Spleen (tissue), 11 donors: ENCODE results near the gene ADORA2B. TPM values are rescaled to one million over a fixed set of nuclear protein-coding genes. Genes with fewer than 3 reads are reported as not detected.

Experiments
- DNase-seq: peaks from one replicate; pipeline ENCODE4 v3.0.0-alpha.2; 2020
- H3K27ac ChIP-seq, 8 donors: fragments of 200-600 bp; sonication (generic) in 7 of 8; 1 replicate in 4 of 8; 2 replicates in 4 of 8; pipeline versions ENCODE4 v1.5.0 to v1.8.0; 2016 to 2021; ENCODE audit warnings: inconsistent platforms in 4 of 8, mild to moderate bottlenecking in 4 of 8, moderate library complexity in 1 of 8
- H3K27me3 ChIP-seq, 7 donors: fragments of 200-600 bp; sonication (generic) in 6 of 7; replicated peaks in 1 of 7; 1 replicate in 4 of 7; 2 replicates in 3 of 7; pipeline versions ENCODE4 v1.5.0 to v1.8.0; 2016 to 2021; ENCODE audit warnings: inconsistent platforms in 3 of 7, mild to moderate bottlenecking in 1 of 7
- H3K36me3 ChIP-seq, 6 donors: fragments of 200-600 bp; sonication (generic) in 5 of 6; 1 replicate in 4 of 6; 2 replicates in 2 of 6; pipeline versions ENCODE4 v1.5.0 to v1.8.0; 2016 to 2021; ENCODE audit warnings: inconsistent platforms in 2 of 6
- H3K4me1 ChIP-seq, 6 donors: fragments of 200-600 bp; sonication (generic) in 5 of 6; 1 replicate in 3 of 6; 2 replicates in 3 of 6; pipeline versions ENCODE4 v1.5.0 to v1.8.0; 2016 to 2021; ENCODE audit warnings: inconsistent platforms in 3 of 6
- H3K4me3 ChIP-seq, 8 donors: fragments of 200-600 bp; sonication (generic) in 7 of 8; 1 replicate in 4 of 8; 2 replicates in 4 of 8; pipeline versions ENCODE4 v1.5.0 to v1.8.0; 2016 to 2021; ENCODE audit warnings: inconsistent platforms in 4 of 8, mild to moderate bottlenecking in 4 of 8, moderate library complexity in 2 of 8
- H3K9me3 ChIP-seq, 8 donors: fragments of 200-600 bp; sonication (generic) in 7 of 8; 1 replicate in 4 of 8; 2 replicates in 4 of 8; pipeline versions ENCODE4 v1.5.0 to v1.8.0; 2016 to 2021; ENCODE audit warnings: inconsistent platforms in 4 of 8
- CTCF ChIP-seq, 11 experiments: fragments of 200-600 bp in 7 of 11; fragments of 450-650 bp in 4 of 11; sonication (generic) in 4 of 11; IDR thresholded peaks in 8 of 11; conservative IDR thresholded peaks in 3 of 11; 1 replicate in 7 of 11; 2 replicates in 4 of 11; pipeline versions ENCODE4 v1.4.0 to v1.8.0; 2016 to 2021; ENCODE audit warnings: antibody characterized with exemption in 11 of 11, inconsistent platforms in 4 of 11, mild to moderate bottlenecking in 1 of 11
- POLR2A ChIP-seq, 3 donors: fragments of 450-650 bp; IDR thresholded peaks; one replicate each; pipeline ENCODE4 v1.5.1; 2017; ENCODE audit warnings: antibody characterized with exemption in 3 of 3, mild to moderate bottlenecking in 1 of 3
- POLR2AphosphoS5 ChIP-seq, 3 donors: sonication (generic); formaldehyde crosslinking; IDR thresholded peaks; one replicate each; pipeline ENCODE4 v1.5.1; 2017; ENCODE audit warnings: antibody characterized with exemption in 3 of 3
- WGBS, 5 donors: extraction: QIAGEN DNeasy Blood & Tissue Kit in 3 of 5; methylation state at CpG; one replicate each; pipeline versions ENCODE4 v1.1.5 to v1.1.7; 2013 to 2018; 5-methylcytosine and 5-hydroxymethylcytosine counted together
- intact Hi-C: fragments of 100-400 bp; cut with DNase I; formaldehyde crosslinking; loops from one replicate; pipeline ENCODE4 v1.15.0; 2023; ENCODE audit warnings: low total_unique reads
- polyA plus RNA-seq, 3 donors: library from polyadenylated mRNA; stranded (reverse); fragments of 200-250 nt; gene quantifications; one replicate each; pipeline ENCODE4 v1.2.1, GENCODE V29; 2013
- total RNA-seq, 7 donors: library from RNA; depleted of rRNA in 3 of 7; stranded (reverse); fragments of >200 nt in 3 of 7; fragmentation: NEBNext Ultra II Directional in 4 of 7; extraction: Animal tissue kit (Norgen Biotek cat#: 25700) in 4 of 7; gene quantifications; one replicate each; pipeline versions ENCODE4 v1.1.0 to v1.2.1, GENCODE V29; 2016 to 2021
- donor health status: healthy with polysubstance abuse.
- donor health status: DM: no; HTN: no; CAD: no; lungs with moderate emphysema.
- donor health status: DM: no; HTN: no; CAD: no.
- donor health status: Bipolar disorder and iron deficiency.
- donor health status: healthy.
- donor health status: DM: no; HTN: no; CAD: no.
- donor health status: DM: yes; HTN: yes; CAD: no.

ADORA2B gene
- total and polyA plus RNA-seq, 10 donors = 0.13 to 2.7 (median 0.77) TPM; not detected in 2

GRCh38 chr17:15914400-15915170, 30.3 kb upstream of the ADORA2B start:
- no peak for TF ChIP-seq POLR2AphosphoS5 (IDR thresholded peaks at IDR 0.05)
- no peak for TF ChIP-seq CTCF (IDR thresholded peaks at IDR 0.05 in 8 of 11, conservative IDR thresholded peaks at IDR 0.05 in 3 of 11)
- TF ChIP-seq POLR2A (IDR thresholded peaks at IDR 0.05) = no peak
- H3K4me1 ChIP-seq = peaks cover 0 to 10% (median 2%) of the 10 kb centered on the region in 6 donors
- no peak for DNase-seq
- peaks cover 2 to 38% (median 14%) of the 10 kb centered on the region in 7 donors for H3K27me3 ChIP-seq
- no peaks in the 10 kb centered on the region for H3K36me3 ChIP-seq
- intact Hi-C loops = no loop called here
- WGBS, 5 donors = 68 to 94% (median 81%) methylated on average over 6 of the region's 6 CpGs
- no peak overlapping the region for H3K4me3 ChIP-seq
- no peaks in the 10 kb centered on the region for H3K9me3 ChIP-seq
- H3K27ac ChIP-seq = peak overlapping the region in 2 of 8 donors; percentile 17 to 43

GRCh38 chr17:15915961-15916360, 29.0 kb upstream of the ADORA2B start:
- Histone ChIP-seq H3K4me1 (peaks cover 0 to 10% (median 2%) of the 10 kb centered on the region in 6 donors), H3K9me3 (no peaks in the 10 kb centered on the region), H3K36me3 (no peaks in the 10 kb centered on the region), H3K27me3 (peaks cover 2 to 39% (median 14%) of the 10 kb centered on the region in 7 donors), H3K27ac (no peak overlapping the region), H3K4me3 (no peak overlapping the region)
- TF ChIP-seq CTCF (IDR thresholded peaks at IDR 0.05 in 8 of 11, conservative IDR thresholded peaks at IDR 0.05 in 3 of 11) (no peak), POLR2A (IDR thresholded peaks at IDR 0.05) (no peak), POLR2AphosphoS5 (IDR thresholded peaks at IDR 0.05) (no peak)
- WGBS, 5 donors = 92 to 96% (median 95%) methylated on average over 6 of the region's 6 CpGs
- DNase-seq = no peak
- intact Hi-C loops = no loop called here

- Histone ChIP-seq H3K4me3 (peak overlapping the region in 1 of 8 donors; percentile 30), H3K4me1 (peaks cover 0 to 10% (median 2%) of the 10 kb centered on the region in 6 donors), H3K27ac (no peak overlapping the region), H3K9me3 (peaks cover 0 to 8% (median 5%) of the 10 kb centered on the region in 8 donors), H3K27me3 (peaks cover 2 to 39% (median 14%) of the 10 kb centered on the region in 7 donors), H3K36me3 (no peaks in the 10 kb centered on the region)
- TF ChIP-seq POLR2AphosphoS5 (IDR thresholded peaks at IDR 0.05) = no peak
- TF ChIP-seq POLR2A (IDR thresholded peaks at IDR 0.05) = no peak
- TF ChIP-seq CTCF (IDR thresholded peaks at IDR 0.05 in 8 of 11, conservative IDR thresholded peaks at IDR 0.05 in 3 of 11) = no peak
- no peak for DNase-seq
- intact Hi-C loops = no loop called here
- WGBS, 5 donors = 43 to 84% (median 45%) methylated on average over 5 to 20 of the region's 20 CpGs
Observed at GRCh38 chr17:15917021-15917437, 27.9 kb upstream of the ADORA2B start.

GRCh38 chr17:15917438-15918027, 27.4 kb upstream of the ADORA2B start:
- Histone ChIP-seq H3K4me3 (peak overlapping the region in 1 of 8 donors; percentile 30), H3K36me3 (no peaks in the 10 kb centered on the region), H3K4me1 (peaks cover 0 to 10% (median 2%) of the 10 kb centered on the region in 6 donors), H3K9me3 (peaks cover 0 to 8% (median 5%) of the 10 kb centered on the region in 8 donors), H3K27me3 (peaks cover 2 to 39% (median 14%) of the 10 kb centered on the region in 7 donors), H3K27ac (no peak overlapping the region)
- intact Hi-C loops = no loop called here
- no peak for DNase-seq
- no peak for TF ChIP-seq POLR2A (IDR thresholded peaks at IDR 0.05)
- TF ChIP-seq POLR2AphosphoS5 (IDR thresholded peaks at IDR 0.05) = no peak
- TF ChIP-seq CTCF (IDR thresholded peaks at IDR 0.05 in 8 of 11, conservative IDR thresholded peaks at IDR 0.05 in 3 of 11) = no peak
- 20 to 38% (median 28%) methylated on average over 16 to 44 of the region's 44 CpGs for WGBS, 5 donors
